GM08714 (cell line): ENCODE data around the gene FAR2.
"Not testable (repeated sequence)": the region's sequence is repeated elsewhere in the genome, so short reads cannot be mapped to it uniquely, and the experiment has no call there.

ENCODE experiments used
- H3K4me3 ChIP-seq: fragments of 200-500 bp; sonication (Bioruptor generic); 2 replicates; pipeline ENCODE4 v1.5.1; 2014; ENCODE audit warnings: mild to moderate bottlenecking, low read length, inconsistent platforms
- ZNF274 ChIP-seq: IDR thresholded peaks from 2 replicates; pipeline ENCODE4 v1.6.1; 2012; ENCODE audit warnings: mild to moderate bottlenecking, low read depth, low read length

The FAR2 gene

DNA sequence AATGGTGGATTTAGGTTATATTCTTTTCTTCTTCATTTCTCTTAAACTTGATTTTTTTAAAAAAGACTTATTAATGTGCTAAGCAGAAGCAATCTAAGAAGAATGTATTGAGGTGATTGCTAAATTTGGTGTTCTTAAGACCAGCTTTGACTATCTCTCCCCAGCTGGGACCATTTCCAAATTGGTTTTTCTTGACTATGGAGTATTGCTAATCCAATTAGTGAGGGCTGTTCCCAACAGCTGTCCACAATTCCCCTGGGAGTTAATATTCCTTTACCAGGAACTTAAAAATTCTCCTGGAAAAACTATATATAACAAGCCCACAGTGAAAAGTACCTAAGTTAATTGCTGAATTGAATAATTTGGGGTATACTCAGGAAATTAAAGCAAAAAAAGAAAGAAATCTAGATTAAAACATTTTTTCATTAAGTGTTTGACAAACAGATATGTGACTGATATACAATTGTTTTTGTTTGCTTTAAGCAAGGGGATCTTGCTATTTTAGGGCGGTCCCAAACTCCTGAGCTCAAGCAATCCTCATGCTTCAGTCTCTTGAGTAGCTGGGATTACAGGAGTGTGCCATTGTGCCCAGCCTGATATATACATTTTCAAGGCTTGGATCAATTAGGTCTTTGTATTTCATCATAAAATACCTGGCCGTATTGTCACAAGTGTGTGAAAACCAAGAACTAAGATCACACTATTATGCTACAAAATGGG, 105.0 kb downstream of the FAR2 start:
- H3K4me3 ChIP-seq, result no peak overlapping the region
- no peak for TF ChIP-seq ZNF274

- H3K4me3 ChIP-seq, result no peak overlapping the region
- no peak for TF ChIP-seq ZNF274
Observed at GRCh38 chr12:29255042-29255441, 106.0 kb downstream of the FAR2 start.

DNA sequence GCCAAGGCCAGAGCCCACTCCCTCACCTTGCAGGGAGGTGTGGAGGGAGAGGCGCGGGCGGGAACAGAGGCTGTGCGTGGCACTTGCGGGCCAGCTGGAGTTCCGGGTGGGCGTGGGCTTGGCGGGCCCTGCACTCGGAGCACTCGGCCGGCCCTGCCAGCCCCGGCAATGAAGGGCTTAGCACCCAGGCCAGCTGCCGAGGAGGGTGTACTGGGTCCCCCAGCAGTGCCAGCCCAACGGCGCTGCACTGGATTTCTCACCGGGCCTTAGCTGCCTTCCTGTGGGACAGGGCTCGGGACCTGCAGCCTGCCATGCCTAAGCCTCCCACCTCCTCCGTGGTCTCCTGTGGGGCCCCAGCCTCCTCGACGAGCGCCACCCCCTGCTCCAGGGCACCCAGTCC, 107.5 kb downstream of the FAR2 start:
- no peak overlapping the region for H3K4me3 ChIP-seq
- TF ChIP-seq ZNF274, result no peak

DNA sequence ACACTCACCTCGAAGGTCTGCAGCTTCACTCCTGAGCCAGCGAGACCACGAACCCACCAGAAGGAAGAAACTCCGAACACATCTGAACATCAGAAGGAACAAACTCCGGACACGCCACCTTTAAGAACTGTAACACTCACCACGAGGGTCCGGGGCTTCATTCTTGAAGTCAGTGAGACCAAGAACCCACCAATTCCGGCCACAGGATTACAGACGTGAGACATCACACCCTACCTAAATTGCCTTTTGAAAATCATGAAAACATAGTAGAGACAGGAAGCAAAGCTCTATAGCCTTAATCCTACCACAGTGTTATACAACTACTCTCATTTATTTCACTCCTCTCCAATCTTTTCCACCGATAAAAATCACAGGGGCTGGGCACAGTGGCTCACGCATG, 108.6 kb downstream of the FAR2 start:
- not testable (repeated sequence) for H3K4me3 ChIP-seq

GRCh38 chr12:29264424-29264823, 115.3 kb downstream of the FAR2 start:
- TF ChIP-seq ZNF274, result no peak
- no peak overlapping the region for H3K4me3 ChIP-seq

DNA sequence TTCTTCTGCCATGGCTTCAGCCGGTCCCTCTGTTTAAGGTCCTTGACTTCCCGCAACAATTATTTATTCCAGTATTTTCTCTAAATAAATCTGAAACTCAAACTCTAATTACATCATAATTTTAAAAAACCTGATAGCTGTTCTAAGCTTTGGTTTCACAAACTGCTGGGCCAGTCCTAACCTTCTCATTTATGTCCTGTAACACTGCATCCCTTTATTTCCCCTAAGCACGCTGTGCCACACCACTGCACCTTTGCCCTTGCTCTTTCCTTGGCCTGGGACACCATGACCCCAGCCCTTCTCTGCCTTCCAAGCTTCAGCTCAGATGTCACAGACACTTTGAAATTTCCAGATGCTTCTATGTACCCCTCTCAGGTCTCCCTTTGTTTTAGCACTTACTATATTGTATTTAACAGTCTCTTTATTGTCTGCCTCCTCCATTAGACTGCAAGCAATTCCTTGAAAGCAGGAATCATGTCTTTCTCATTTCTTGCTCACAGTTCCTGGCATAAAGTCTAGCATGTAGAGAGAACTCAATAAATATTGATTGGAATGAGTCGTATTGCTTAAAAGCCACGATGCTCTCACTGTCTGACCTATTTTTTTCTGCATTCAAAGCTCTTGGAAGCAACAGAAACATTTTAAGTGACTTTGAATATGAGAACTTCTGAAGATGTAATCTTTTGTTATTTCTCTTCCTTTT, 120.8 kb downstream of the FAR2 start:
- no peak for TF ChIP-seq ZNF274
- no peak overlapping the region for H3K4me3 ChIP-seq

GRCh38 chr12:29270446-29270845, 121.4 kb downstream of the FAR2 start:
- H3K4me3 ChIP-seq, result no peak overlapping the region
- no peak for TF ChIP-seq ZNF274

GRCh38 chr12:29273178-29273843, 124.2 kb downstream of the FAR2 start:
- no peak overlapping the region for H3K4me3 ChIP-seq
- no peak for TF ChIP-seq ZNF274

- TF ChIP-seq ZNF274, result no peak
- H3K4me3 ChIP-seq, result no peak overlapping the region
Observed at GRCh38 chr12:29275834-29276233, 126.8 kb downstream of the FAR2 start.

GRCh38 chr12:29277231-29277630, 128.2 kb downstream of the FAR2 start:
- no peak for TF ChIP-seq ZNF274
- no peak overlapping the region for H3K4me3 ChIP-seq

- TF ChIP-seq ZNF274, result no peak
- no peak overlapping the region for H3K4me3 ChIP-seq
Observed at GRCh38 chr12:29278673-29279420, 129.8 kb downstream of the FAR2 start.

- TF ChIP-seq ZNF274, result no peak
- H3K4me3 ChIP-seq, result no peak overlapping the region
Observed at GRCh38 chr12:29281371-29282005, 132.4 kb downstream of the FAR2 start.

- H3K4me3 ChIP-seq, result no peak overlapping the region
- TF ChIP-seq ZNF274, result no peak
Observed at GRCh38 chr12:29282031-29282816, 133.1 kb downstream of the FAR2 start.

DNA sequence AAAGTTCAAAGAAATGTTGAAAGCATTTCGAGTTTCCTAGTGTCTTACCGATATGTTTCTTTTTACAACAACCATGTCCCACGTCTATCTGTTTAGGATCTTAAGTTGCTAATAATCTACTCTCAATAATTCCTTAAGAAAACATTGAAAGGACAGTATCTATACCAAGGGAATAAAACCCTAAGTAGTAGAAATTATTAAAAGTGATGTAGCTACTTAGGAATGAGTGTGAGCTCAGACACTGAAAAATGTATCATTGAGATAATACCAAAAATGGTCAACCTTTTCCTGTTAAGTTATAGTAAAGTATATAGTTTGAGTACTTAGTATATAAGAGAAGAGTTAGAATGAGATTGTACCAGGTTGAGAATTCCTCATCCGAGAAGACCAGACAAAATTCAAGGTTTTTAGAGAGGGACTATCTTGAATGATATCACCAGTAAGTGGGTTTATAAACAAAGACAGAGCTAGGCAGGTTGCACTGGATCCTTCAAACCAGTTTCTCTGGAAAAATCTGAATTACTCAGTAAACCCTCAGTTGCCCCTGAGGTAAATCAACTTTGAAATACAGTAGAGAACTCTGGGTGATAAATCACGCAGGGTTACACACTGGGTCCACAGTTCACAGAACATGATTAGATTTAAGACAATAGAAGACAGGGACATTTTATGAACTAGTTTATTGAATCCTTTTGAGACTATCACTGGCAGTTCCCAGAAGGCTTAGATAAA, 135.1 kb downstream of the FAR2 start:
- no peak overlapping the region for H3K4me3 ChIP-seq
- TF ChIP-seq ZNF274, result no peak
